ENCODE results near the gene CDH11.

The CDH11 gene

GRCh38 chr16:65126845-65127624 is 5.2 kb upstream of the CDH11 start:
- Histone ChIP-seq H3F3A (ENCODE audit: insufficient read depth, low read length) (no peaks in the 10 kb centered on the region), H3K4me2 (ENCODE audit: low read length) (no peak overlapping the region), H3K79me2 (ENCODE audit: insufficient read depth, low read length) (no peaks in the 10 kb centered on the region), H3K27ac (ENCODE audit: low read depth, low read length, poor library complexity, severe bottlenecking) (no peak overlapping the region), H3K4me3 (ENCODE audit: low read depth, low read length, poor library complexity, severe bottlenecking) (no peak overlapping the region), H3K4me1 (ENCODE audit: insufficient read depth, low read length, severe bottlenecking) (no peaks in the 10 kb centered on the region), H4K20me1 (ENCODE audit: insufficient read depth, low read length) (no peaks in the 10 kb centered on the region), H3K9me3 (ENCODE audit: low read length) (no peaks in the 10 kb centered on the region), H3K36me3 (ENCODE audit: insufficient read depth, low read length) (no peaks in the 10 kb centered on the region), H3K27me3 (ENCODE audit: insufficient read depth, low read length) (no peaks in the 10 kb centered on the region), H2AFZ (ENCODE audit: low read length) (no peak overlapping the region), H3K9me2 (ENCODE audit: low read depth, low read length) (no peaks in the 10 kb centered on the region), H3K9ac (ENCODE audit: low read length) (no peak overlapping the region)
- TF ChIP-seq CTCF (IDR thresholded peaks at IDR 0.05; ENCODE audit: low read length) (peak; percentile 47), EZH2 (IDR thresholded peaks at IDR 0.05; ENCODE audit: borderline replicate concordance, low read length) (no peak)

GRCh38 chr16:65125871-65126270 is 4.0 kb upstream of the CDH11 start:
- Histone ChIP-seq H2AFZ (ENCODE audit: low read length) (no peak overlapping the region), H3K9me2 (ENCODE audit: low read depth, low read length) (no peaks in the 10 kb centered on the region), H3K36me3 (ENCODE audit: insufficient read depth, low read length) (no peaks in the 10 kb centered on the region), H3K4me3 (ENCODE audit: low read depth, low read length, poor library complexity, severe bottlenecking) (no peak overlapping the region), H4K20me1 (ENCODE audit: insufficient read depth, low read length) (no peaks in the 10 kb centered on the region), H3F3A (ENCODE audit: insufficient read depth, low read length) (no peaks in the 10 kb centered on the region), H3K4me2 (ENCODE audit: low read length) (no peak overlapping the region), H3K9ac (ENCODE audit: low read length) (no peak overlapping the region), H3K9me3 (ENCODE audit: low read length) (no peaks in the 10 kb centered on the region), H3K79me2 (ENCODE audit: insufficient read depth, low read length) (no peaks in the 10 kb centered on the region), H3K27me3 (ENCODE audit: insufficient read depth, low read length) (no peaks in the 10 kb centered on the region), H3K27ac (ENCODE audit: low read depth, low read length, poor library complexity, severe bottlenecking) (no peak overlapping the region), H3K4me1 (ENCODE audit: insufficient read depth, low read length, severe bottlenecking) (no peaks in the 10 kb centered on the region)
- no peak for TF ChIP-seq CTCF (IDR thresholded peaks at IDR 0.05; ENCODE audit: low read length)

GRCh38 chr16:65125322-65125721 is 3.5 kb upstream of the CDH11 start:
- Histone ChIP-seq H3K4me3 (ENCODE audit: low read depth, low read length, poor library complexity, severe bottlenecking) (no peak overlapping the region), H4K20me1 (ENCODE audit: insufficient read depth, low read length) (no peaks in the 10 kb centered on the region), H3K9me2 (ENCODE audit: low read depth, low read length) (no peaks in the 10 kb centered on the region), H3K4me2 (ENCODE audit: low read length) (no peak overlapping the region), H3K27me3 (ENCODE audit: insufficient read depth, low read length) (no peaks in the 10 kb centered on the region), H3K36me3 (ENCODE audit: insufficient read depth, low read length) (no peaks in the 10 kb centered on the region), H3K4me1 (ENCODE audit: insufficient read depth, low read length, severe bottlenecking) (no peaks in the 10 kb centered on the region), H3K9me3 (ENCODE audit: low read length) (no peaks in the 10 kb centered on the region), H3K9ac (ENCODE audit: low read length) (no peak overlapping the region), H2AFZ (ENCODE audit: low read length) (no peak overlapping the region), H3K27ac (ENCODE audit: low read depth, low read length, poor library complexity, severe bottlenecking) (no peak overlapping the region), H3F3A (ENCODE audit: insufficient read depth, low read length) (no peaks in the 10 kb centered on the region), H3K79me2 (ENCODE audit: insufficient read depth, low read length) (no peaks in the 10 kb centered on the region)
- no peak for TF ChIP-seq CTCF (IDR thresholded peaks at IDR 0.05; ENCODE audit: low read length)
- no peak for TF ChIP-seq EZH2 (IDR thresholded peaks at IDR 0.05; ENCODE audit: borderline replicate concordance, low read length)
